Fibroblast of lung (primary cell): Measurements from ENCODE around the gene PADI1. TPM values are rescaled to one million over a fixed set of nuclear protein-coding genes. Genes with fewer than 3 reads are reported as not detected.

ENCODE experiments used
- DNase-seq, 2 donors: peaks; one replicate each; pipeline versions ENCODE4 v3.0.0 to v3.0.0-alpha.2; 2010; ENCODE audit warnings: low read depth in 2 of 2
- H2AFZ ChIP-seq: 2 replicates; pipeline ENCODE4 v1.5.1; 2012; ENCODE audit warnings: low read length, control low read depth, inconsistent platforms
- H3K27ac ChIP-seq: 2 replicates; pipeline ENCODE4 v1.5.1; 2011; ENCODE audit warnings: low read length, control low read depth; ENCODE audit not compliant: insufficient read depth
- H3K27me3 ChIP-seq: 2 replicates; pipeline ENCODE4 v1.5.1; 2011; ENCODE audit warnings: mild to moderate bottlenecking, low read length; ENCODE audit not compliant: control insufficient read depth, insufficient read depth
- H3K36me3 ChIP-seq: 2 replicates; pipeline ENCODE4 v1.5.1; 2011; ENCODE audit warnings: low read length; ENCODE audit not compliant: control insufficient read depth, insufficient read depth
- H3K4me1 ChIP-seq: 2 replicates; pipeline ENCODE4 v1.5.1; 2011; ENCODE audit warnings: low read length; ENCODE audit not compliant: control insufficient read depth, insufficient read depth; ENCODE audit errors: extremely low read depth
- H3K4me2 ChIP-seq: 2 replicates; pipeline ENCODE4 v1.5.1; 2011; ENCODE audit warnings: low read length, control low read depth; ENCODE audit not compliant: insufficient read depth; ENCODE audit errors: extremely low read depth
- H3K4me3 ChIP-seq, 4 experiments: fragments of 200-600 bp in 1 of 4; sonication (generic) in 1 of 4; replicated peaks in 1 of 4; 2 replicates each; pipeline ENCODE4 v1.5.1; 2011 to 2016; ENCODE audit warnings: low read length in 4 of 4, low read depth in 3 of 4, mild to moderate bottlenecking in 3 of 4, control low read depth in 2 of 4, inconsistent platforms in 1 of 4, mixed read lengths in 1 of 4; ENCODE audit not compliant: insufficient read depth in 1 of 4; ENCODE audit errors: control extremely low read depth in 1 of 4
- H3K79me2 ChIP-seq: 2 replicates; pipeline ENCODE4 v1.5.1; 2012; ENCODE audit warnings: mild to moderate bottlenecking, low read length, inconsistent platforms; ENCODE audit not compliant: control insufficient read depth, insufficient read depth
- H3K9ac ChIP-seq: 2 replicates; pipeline ENCODE4 v1.5.1; 2011; ENCODE audit warnings: mild to moderate bottlenecking, low read length, control low read depth; ENCODE audit not compliant: insufficient read depth
- H3K9me3 ChIP-seq: 2 replicates; pipeline ENCODE4 v1.5.1; 2012; ENCODE audit warnings: low read depth, low read length; ENCODE audit not compliant: control insufficient read depth, insufficient read depth
- H4K20me1 ChIP-seq: 2 replicates; pipeline ENCODE4 v1.5.1; 2011; ENCODE audit warnings: low read length; ENCODE audit not compliant: control insufficient read depth, insufficient read depth; ENCODE audit errors: extremely low read depth
- EZH2 ChIP-seq: IDR thresholded peaks from 2 replicates; pipeline ENCODE4 v1.5.1; 2012; ENCODE audit warnings: low read length, control low read depth, mild to moderate bottlenecking; ENCODE audit errors: missing control alignments
- polyA plus RNA-seq, 2 donors: library from polyadenylated mRNA; depleted of rRNA in 1 of 2; stranded (reverse) in 1 of 2; unstranded in 1 of 2; fragments of >200 nt; gene quantifications; 2 replicates each; pipeline ENCODE4 v1.2.1, GENCODE V29; 2011 to 2012; ENCODE audit warnings: missing spikeins in 1 of 2
- total RNA-seq: library from RNA; depleted of rRNA; stranded (reverse); fragments of >200 nt; gene quantifications from 2 replicates; pipeline ENCODE4 v1.2.1, GENCODE V29; 2014
- TF ChIP-seq, protein P1 (sequence below), 2 donors: IDR thresholded peaks in 1 of 2; conservative IDR thresholded peaks in 1 of 2; 1 replicate in 1 of 2; 2 replicates in 1 of 2; pipeline ENCODE4 v1.5.1; 2011 to 2012; ENCODE audit warnings: low read length in 2 of 2, control low read depth in 1 of 2, inconsistent platforms in 1 of 2, low read depth in 1 of 2, mild to moderate bottlenecking in 1 of 2

The PADI1 gene
- total and polyA plus RNA-seq, 2 donors (not counting 1 experiment from before 2014, with no cell fraction given), result not detected

DNA sequence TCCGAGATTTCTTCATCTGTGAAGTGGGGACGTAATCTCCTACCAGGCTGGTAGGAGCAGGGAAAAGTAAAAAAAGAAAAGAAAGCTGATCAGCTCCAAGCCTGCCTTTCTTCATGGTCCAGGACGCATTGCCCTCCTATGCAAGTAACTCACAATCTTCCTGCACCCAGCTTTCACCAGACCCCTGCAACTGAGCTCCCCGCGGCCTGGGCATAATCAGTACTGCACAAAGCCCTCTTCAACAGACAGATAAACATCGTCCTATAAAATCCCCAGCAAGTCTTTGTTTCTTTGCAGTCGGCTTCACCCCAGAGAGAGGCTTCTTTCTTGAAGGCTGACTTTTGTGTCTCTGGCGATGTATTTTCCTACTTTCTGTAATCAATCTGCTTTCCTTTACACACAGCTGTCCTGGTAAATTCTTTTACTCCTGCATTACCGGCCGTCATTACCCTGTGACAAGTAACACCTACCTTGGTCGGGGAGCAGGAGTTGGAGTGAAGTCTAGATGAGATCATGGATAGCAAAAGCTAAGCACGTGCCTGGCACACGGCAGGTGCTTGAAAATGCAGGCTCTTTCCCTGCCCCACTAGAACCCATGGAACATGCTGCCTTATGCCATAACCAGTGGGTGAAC lies 8.3 kb downstream of the PADI1 start:
- no peak for DNase-seq
- no peaks in the 10 kb centered on the region for H3K9me3 ChIP-seq
- H3K36me3 ChIP-seq, result no peaks in the 10 kb centered on the region
- no peaks in the 10 kb centered on the region for H3K4me1 ChIP-seq
- TF ChIP-seq EZH2, result no peak
- TF ChIP-seq, protein P1, sequence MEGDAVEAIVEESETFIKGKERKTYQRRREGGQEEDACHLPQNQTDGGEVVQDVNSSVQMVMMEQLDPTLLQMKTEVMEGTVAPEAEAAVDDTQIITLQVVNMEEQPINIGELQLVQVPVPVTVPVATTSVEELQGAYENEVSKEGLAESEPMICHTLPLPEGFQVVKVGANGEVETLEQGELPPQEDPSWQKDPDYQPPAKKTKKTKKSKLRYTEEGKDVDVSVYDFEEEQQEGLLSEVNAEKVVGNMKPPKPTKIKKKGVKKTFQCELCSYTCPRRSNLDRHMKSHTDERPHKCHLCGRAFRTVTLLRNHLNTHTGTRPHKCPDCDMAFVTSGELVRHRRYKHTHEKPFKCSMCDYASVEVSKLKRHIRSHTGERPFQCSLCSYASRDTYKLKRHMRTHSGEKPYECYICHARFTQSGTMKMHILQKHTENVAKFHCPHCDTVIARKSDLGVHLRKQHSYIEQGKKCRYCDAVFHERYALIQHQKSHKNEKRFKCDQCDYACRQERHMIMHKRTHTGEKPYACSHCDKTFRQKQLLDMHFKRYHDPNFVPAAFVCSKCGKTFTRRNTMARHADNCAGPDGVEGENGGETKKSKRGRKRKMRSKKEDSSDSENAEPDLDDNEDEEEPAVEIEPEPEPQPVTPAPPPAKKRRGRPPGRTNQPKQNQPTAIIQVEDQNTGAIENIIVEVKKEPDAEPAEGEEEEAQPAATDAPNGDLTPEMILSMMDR (conservative IDR thresholded peaks at IDR 0.05 in 1 of 2, IDR thresholded peaks at IDR 0.05 in 1 of 2; ENCODE audit: low read depth in 1 of 2, low read length in 2 of 2), result no peak
- no peaks in the 10 kb centered on the region for H4K20me1 ChIP-seq
- H2AFZ ChIP-seq, result no peak overlapping the region
- no peak overlapping the region for H3K9ac ChIP-seq
- no peak overlapping the region for H3K4me2 ChIP-seq
- H3K79me2 ChIP-seq, result no peaks in the 10 kb centered on the region
- H3K4me3 ChIP-seq, result no peak overlapping the region
- no peak overlapping the region for H3K27ac ChIP-seq
- peaks cover 16% of the 10 kb centered on the region for H3K27me3 ChIP-seq

DNA sequence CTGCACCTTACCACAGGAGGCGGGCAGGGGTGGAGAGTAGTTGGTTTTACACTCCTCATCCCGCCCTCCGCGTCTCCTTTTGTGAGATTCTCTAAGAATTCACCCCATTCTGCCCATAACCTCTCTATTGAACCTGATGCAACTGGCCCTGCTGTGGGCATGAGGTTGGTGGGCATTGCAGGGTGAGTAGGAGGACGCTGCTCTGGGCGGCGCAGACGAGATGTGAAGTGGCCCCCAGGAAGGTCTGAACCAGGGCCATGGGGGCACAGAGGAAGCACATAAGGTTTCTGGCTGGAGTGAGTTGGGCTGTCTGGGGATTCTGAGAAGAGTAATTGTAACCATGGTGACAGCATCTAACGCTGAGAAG lies 8.8 kb downstream of the PADI1 start:
- TF ChIP-seq, protein P1 (conservative IDR thresholded peaks at IDR 0.05 in 1 of 2, IDR thresholded peaks at IDR 0.05 in 1 of 2; ENCODE audit: low read depth in 1 of 2, low read length in 2 of 2), result no peak
- TF ChIP-seq EZH2, result no peak
- no peak for DNase-seq
- Histone ChIP-seq H3K4me1 (no peaks in the 10 kb centered on the region), H3K36me3 (no peaks in the 10 kb centered on the region), H3K4me3 (no peak overlapping the region), H3K27me3 (peaks cover 16% of the 10 kb centered on the region), H3K9me3 (no peaks in the 10 kb centered on the region), H3K4me2 (no peak overlapping the region), H2AFZ (no peak overlapping the region), H3K79me2 (no peaks in the 10 kb centered on the region), H3K27ac (no peak overlapping the region), H3K9ac (no peak overlapping the region), H4K20me1 (no peaks in the 10 kb centered on the region)

DNA sequence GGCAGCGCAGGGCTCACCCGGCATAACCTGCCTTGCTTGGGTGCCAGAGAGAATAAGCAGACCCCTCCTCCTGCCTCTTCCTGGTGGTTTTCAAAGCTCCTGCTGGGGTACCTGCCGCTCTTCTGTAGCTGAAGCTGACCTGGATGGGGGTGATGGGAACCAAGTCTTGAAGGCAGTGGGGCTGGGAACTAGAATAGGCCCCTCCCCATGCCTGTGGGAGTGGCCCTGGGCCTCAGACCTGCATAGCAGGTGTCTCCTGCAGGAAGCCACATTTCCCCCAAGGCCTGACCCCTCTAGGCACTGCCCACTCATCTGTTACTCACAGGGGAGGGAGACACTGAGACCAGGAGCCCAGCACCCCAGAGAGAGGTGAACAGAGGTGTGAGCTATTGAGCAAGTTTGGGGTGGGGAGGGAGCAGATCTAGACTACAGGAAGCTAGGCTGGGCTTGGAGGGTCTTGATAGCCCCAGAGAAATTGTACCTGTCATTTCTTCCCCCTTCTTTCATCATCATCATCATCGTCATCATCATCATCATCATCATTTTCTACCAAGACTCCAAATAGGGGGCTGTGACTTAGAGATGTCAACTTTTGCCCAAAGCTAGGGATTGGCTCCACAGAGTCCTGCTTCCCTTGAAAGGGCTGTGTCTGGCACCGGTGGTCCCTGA lies 10.1 kb downstream of the PADI1 start:
- Histone ChIP-seq H3K4me1 (no peaks in the 10 kb centered on the region), H3K36me3 (no peaks in the 10 kb centered on the region), H2AFZ (no peak overlapping the region), H3K27ac (no peak overlapping the region), H3K9ac (no peak overlapping the region), H3K79me2 (no peaks in the 10 kb centered on the region), H3K4me2 (no peak overlapping the region), H3K27me3 (peaks cover 22% of the 10 kb centered on the region), H3K9me3 (no peaks in the 10 kb centered on the region), H3K4me3 (no peak overlapping the region), H4K20me1 (no peaks in the 10 kb centered on the region)
- no peak for DNase-seq
- no peak for TF ChIP-seq EZH2
- TF ChIP-seq, protein P1 (conservative IDR thresholded peaks at IDR 0.05 in 1 of 2, IDR thresholded peaks at IDR 0.05 in 1 of 2; ENCODE audit: low read depth in 1 of 2, low read length in 2 of 2), result no peak
